Hepatocyte (in vitro differentiated cells): Measurements from ENCODE around the gene KMT2E. TPM values are rescaled to one million over a fixed set of nuclear protein-coding genes. Genes with fewer than 3 reads are reported as not detected.
A peak's percentile ranks its signal among the peaks of the same experiment; 100 is the strongest.

Experiments
- DNase-seq: peaks from one replicate; pipeline ENCODE4 v3.0.0-alpha.2; 2016; ENCODE audit warnings: low spot score
- H2AFZ ChIP-seq: fragments of 200-600 bp; sonication (generic); 2 replicates; pipeline ENCODE4 v1.6.0; 2016; ENCODE audit warnings: antibody characterized with exemption, mild to moderate bottlenecking
- H3K27ac ChIP-seq: fragments of 200-600 bp; sonication (generic); 2 replicates; pipeline ENCODE4 v1.5.1; 2016; ENCODE audit warnings: mild to moderate bottlenecking
- H3K27me3 ChIP-seq: fragments of 200-600 bp; sonication (generic); 2 replicates; pipeline ENCODE4 v1.6.1; 2016
- H3K36me3 ChIP-seq: fragments of 200-600 bp; sonication (generic); replicated peaks from 2 replicates; pipeline ENCODE4 v1.5.1; 2016; ENCODE audit warnings: low read depth; ENCODE audit not compliant: insufficient read depth
- H3K4me1 ChIP-seq: fragments of 200-600 bp; sonication (generic); 2 replicates; pipeline ENCODE4 v1.5.1; 2016; ENCODE audit warnings: mild to moderate bottlenecking, moderate library complexity; ENCODE audit not compliant: insufficient read depth
- H3K4me2 ChIP-seq: fragments of 200-600 bp; sonication (generic); 2 replicates; pipeline ENCODE4 v1.6.0; 2016
- H3K4me3 ChIP-seq: fragments of 200-600 bp; sonication (generic); 2 replicates; pipeline ENCODE4 v1.5.1; 2016; ENCODE audit warnings: mild to moderate bottlenecking
- H3K79me2 ChIP-seq: fragments of 200-600 bp; sonication (generic); 2 replicates; pipeline ENCODE4 v1.6.0; 2017; ENCODE audit warnings: mild to moderate bottlenecking
- H3K9me2 ChIP-seq: fragments of 200-600 bp; sonication (generic); replicated peaks from 2 replicates; pipeline ENCODE4 v1.6.0; 2017; ENCODE audit warnings: mild to moderate bottlenecking; ENCODE audit not compliant: insufficient read depth
- H3K9me3 ChIP-seq: fragments of 200-600 bp; sonication (generic); 2 replicates; pipeline ENCODE4 v1.5.1; 2016; ENCODE audit warnings: low read depth, mild to moderate bottlenecking
- H4K20me1 ChIP-seq: fragments of 200-600 bp; sonication (generic); 2 replicates; pipeline ENCODE4 v1.6.0; 2016; ENCODE audit warnings: mild to moderate bottlenecking; ENCODE audit not compliant: insufficient read depth, poor library complexity, severe bottlenecking
- CTCF ChIP-seq: fragments of 200-600 bp; sonication (generic); IDR thresholded peaks from 2 replicates; pipeline ENCODE4 v1.5.1; 2016; ENCODE audit warnings: antibody characterized with exemption, mild to moderate bottlenecking; ENCODE audit not compliant: poor library complexity
- EZH2 ChIP-seq: fragments of 200-600 bp; sonication (generic); IDR thresholded peaks from 2 replicates; pipeline ENCODE4 v1.6.1; 2016; ENCODE audit warnings: antibody characterized with exemption, mild to moderate bottlenecking, borderline replicate concordance
- EZH2phosphoT487 ChIP-seq: fragments of 200-600 bp; sonication (generic); IDR thresholded peaks from one replicate; pipeline ENCODE4 v1.6.1; 2018; ENCODE audit warnings: antibody characterized with exemption, mild to moderate bottlenecking, low read depth, moderate library complexity; ENCODE audit not compliant: unreplicated experiment, severe bottlenecking
- WGBS: methylation state at CpG from one replicate; pipeline ENCODE4 v1.1.6; 2016; ENCODE audit warnings: low lambda C conversion rate; ENCODE audit errors: missing lambda C conversion rate; 5-methylcytosine and 5-hydroxymethylcytosine counted together
- polyA plus RNA-seq: library from polyadenylated mRNA; unstranded; fragments of >200 nt; fragmentation: Nextera tagmentation; extraction: Ambion mirVana; gene quantifications from 2 replicates; pipeline ENCODE4 v1.2.1, GENCODE V29; 2016
- total RNA-seq: library from RNA; depleted of rRNA; stranded (reverse); fragments of >200 nt; gene quantifications from 2 replicates; pipeline ENCODE4 v1.2.3, GENCODE V29; 2014

The KMT2E gene
- total and polyA plus RNA-seq, 2 experiments from 2014 or later: 69.7 to 70.8 TPM

DNA sequence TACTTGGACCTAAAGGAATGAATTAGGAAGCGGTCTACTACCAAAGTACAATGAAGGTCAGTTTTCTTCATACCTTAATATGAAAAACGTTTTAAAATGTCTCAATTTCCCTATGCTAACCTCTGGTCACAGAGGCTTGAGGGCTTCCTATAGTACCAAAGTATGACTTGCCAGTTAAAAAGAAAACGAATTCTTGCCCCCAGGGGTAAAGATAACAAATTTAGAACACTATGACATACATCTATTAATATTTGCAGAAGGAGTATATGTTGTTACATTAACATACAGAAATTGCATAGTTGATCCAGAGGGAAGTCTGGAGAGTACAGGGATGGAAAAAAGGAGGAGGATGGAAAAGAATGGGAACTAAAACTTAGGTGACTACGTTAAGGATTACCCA lies 13.8 kb upstream of the KMT2E start:
- H2AFZ ChIP-seq: no peak overlapping the region
- TF ChIP-seq EZH2phosphoT487 (no peak), CTCF (no peak), EZH2 (no peak)
- DNase-seq: no peak
- no peaks in the 10 kb centered on the region for H3K36me3 ChIP-seq
- no peaks in the 10 kb centered on the region for H3K9me3 ChIP-seq
- H3K4me3 ChIP-seq: no peak overlapping the region
- no peaks in the 10 kb centered on the region for H3K27me3 ChIP-seq
- peaks cover 35% of the 10 kb centered on the region for H3K4me1 ChIP-seq
- no peaks in the 10 kb centered on the region for H3K79me2 ChIP-seq
- WGBS: 67% methylated on average over 4 of the region's 4 CpGs
- H3K9me2 ChIP-seq: no peaks in the 10 kb centered on the region
- no peaks in the 10 kb centered on the region for H4K20me1 ChIP-seq
- H3K4me2 ChIP-seq: peak overlapping the region; percentile 9
- H3K27ac ChIP-seq: peak overlapping the region; percentile 16

- H3K79me2 ChIP-seq: no peaks in the 10 kb centered on the region
- no peak for DNase-seq
- peaks cover 35% of the 10 kb centered on the region for H3K4me1 ChIP-seq
- H3K36me3 ChIP-seq: no peaks in the 10 kb centered on the region
- H2AFZ ChIP-seq: no peak overlapping the region
- H3K9me3 ChIP-seq: no peaks in the 10 kb centered on the region
- TF ChIP-seq CTCF (no peak), EZH2phosphoT487 (no peak), EZH2 (no peak)
- no peaks in the 10 kb centered on the region for H3K9me2 ChIP-seq
- WGBS: 93% methylated on average over 18 of the region's 18 CpGs
- no peak overlapping the region for H3K4me2 ChIP-seq
- no peaks in the 10 kb centered on the region for H4K20me1 ChIP-seq
- no peak overlapping the region for H3K4me3 ChIP-seq
- H3K27me3 ChIP-seq: no peaks in the 10 kb centered on the region
- no peak overlapping the region for H3K27ac ChIP-seq
These were observed 13.1 kb upstream of the KMT2E start for GRCh38 chr7:105000927-105001336.

GRCh38 chr7:105001652-105002184 lies 12.3 kb upstream of the KMT2E start:
- no peaks in the 10 kb centered on the region for H3K27me3 ChIP-seq
- no peak overlapping the region for H3K4me3 ChIP-seq
- peaks cover 39% of the 10 kb centered on the region for H3K4me1 ChIP-seq
- H3K4me2 ChIP-seq: peak overlapping the region; percentile 77
- H4K20me1 ChIP-seq: no peaks in the 10 kb centered on the region
- DNase-seq: no peak
- H3K9me3 ChIP-seq: no peaks in the 10 kb centered on the region
- no peak overlapping the region for H2AFZ ChIP-seq
- H3K27ac ChIP-seq: no peak overlapping the region
- no peaks in the 10 kb centered on the region for H3K9me2 ChIP-seq
- 93% methylated on average over 5 of the region's 5 CpGs for WGBS
- TF ChIP-seq EZH2 (no peak), CTCF (no peak), EZH2phosphoT487 (no peak)
- peaks cover under 1% of the 10 kb centered on the region for H3K79me2 ChIP-seq
- no peaks in the 10 kb centered on the region for H3K36me3 ChIP-seq

- no peak overlapping the region for H2AFZ ChIP-seq
- no peaks in the 10 kb centered on the region for H3K27me3 ChIP-seq
- DNase-seq: peak; percentile 63
- H3K9me2 ChIP-seq: no peaks in the 10 kb centered on the region
- no peak for TF ChIP-seq EZH2phosphoT487
- TF ChIP-seq EZH2: no peak
- TF ChIP-seq CTCF: no peak
- no peak overlapping the region for H3K4me3 ChIP-seq
- 56% methylated on average over 5 of the region's 5 CpGs for WGBS
- peaks cover 16% of the 10 kb centered on the region for H3K79me2 ChIP-seq
- peak overlapping the region; percentile 71 for H3K27ac ChIP-seq
- H3K4me2 ChIP-seq: peak overlapping the region; percentile 77
- no peaks in the 10 kb centered on the region for H3K9me3 ChIP-seq
- H4K20me1 ChIP-seq: no peaks in the 10 kb centered on the region
- peaks cover 52% of the 10 kb centered on the region for H3K4me1 ChIP-seq
- H3K36me3 ChIP-seq: no peaks in the 10 kb centered on the region
These were observed 10.7 kb upstream of the KMT2E start for GRCh38 chr7:105003275-105003674.
